Stimulated activated naive CD8-positive, alpha-beta T cell treated with anti-CD3 and anti-CD28 coated beads, Interleukin-15, Interleukin-2, amounts not matched to agents 100 ng/mL and 50 ng/mL, for 24 hours (primary cell): ENCODE data around the gene KLRG1.

Source experiments
- H3K27ac Mint-ChIP-seq: one replicate; pipeline ENCODE4 v1.8.0; 2021; ENCODE audit warnings: mild to moderate bottlenecking, mixed read lengths
- H3K27me3 Mint-ChIP-seq: one replicate; pipeline ENCODE4 v1.8.0; 2021; ENCODE audit warnings: mixed read lengths
- H3K36me3 Mint-ChIP-seq: one replicate; pipeline ENCODE4 v1.8.0; 2021; ENCODE audit warnings: low read depth, mixed read lengths
- H3K4me1 Mint-ChIP-seq: one replicate; pipeline ENCODE4 v1.8.0; 2021; ENCODE audit warnings: low read depth, mixed read lengths
- H3K4me3 Mint-ChIP-seq: one replicate; pipeline ENCODE4 v1.8.0; 2021; ENCODE audit warnings: mild to moderate bottlenecking, mixed read lengths
- H3K9me3 Mint-ChIP-seq: one replicate; pipeline ENCODE4 v1.8.0; 2021; ENCODE audit warnings: mixed read lengths

KLRG1 gene

GRCh38 chr12:9043766-9044165 is 54.4 kb downstream of the KLRG1 start:
- H3K27ac Mint-ChIP-seq, result no peak overlapping the region
- H3K27me3 Mint-ChIP-seq, result no peaks in the 10 kb centered on the region
- H3K9me3 Mint-ChIP-seq, result no peaks in the 10 kb centered on the region
- H3K4me1 Mint-ChIP-seq, result peaks cover 32% of the 10 kb centered on the region
- H3K36me3 Mint-ChIP-seq, result no peaks in the 10 kb centered on the region
- no peak overlapping the region for H3K4me3 Mint-ChIP-seq

GRCh38 chr12:9047105-9047504 is 57.8 kb downstream of the KLRG1 start:
- no peaks in the 10 kb centered on the region for H3K9me3 Mint-ChIP-seq
- peaks cover 16% of the 10 kb centered on the region for H3K4me1 Mint-ChIP-seq
- H3K4me3 Mint-ChIP-seq, result no peak overlapping the region
- H3K27ac Mint-ChIP-seq, result no peak overlapping the region
- no peaks in the 10 kb centered on the region for H3K27me3 Mint-ChIP-seq
- H3K36me3 Mint-ChIP-seq, result no peaks in the 10 kb centered on the region

GRCh38 chr12:9048930-9049329 is 59.6 kb downstream of the KLRG1 start:
- H3K36me3 Mint-ChIP-seq, result no peaks in the 10 kb centered on the region
- no peak overlapping the region for H3K4me3 Mint-ChIP-seq

GRCh38 chr12:9049520-9050133 is 60.3 kb downstream of the KLRG1 start:
- Mint-ChIP-seq H3K4me3 (no peak overlapping the region), H3K9me3 (no peaks in the 10 kb centered on the region), H3K27ac (no peak overlapping the region), H3K36me3 (no peaks in the 10 kb centered on the region), H3K27me3 (no peaks in the 10 kb centered on the region), H3K4me1 (peaks cover 16% of the 10 kb centered on the region)

More at GRCh38 chr12:9048930-9049329, 59.6 kb downstream of the KLRG1 start:
- Mint-ChIP-seq H3K27me3 (no peaks in the 10 kb centered on the region), H3K9me3 (no peaks in the 10 kb centered on the region), H3K4me1 (peaks cover 16% of the 10 kb centered on the region), H3K27ac (no peak overlapping the region)

- H3K27me3 Mint-ChIP-seq, result no peaks in the 10 kb centered on the region
- H3K4me3 Mint-ChIP-seq, result no peak overlapping the region
- no peaks in the 10 kb centered on the region for H3K36me3 Mint-ChIP-seq
- H3K9me3 Mint-ChIP-seq, result no peaks in the 10 kb centered on the region
- H3K27ac Mint-ChIP-seq, result no peak overlapping the region
- peaks cover 16% of the 10 kb centered on the region for H3K4me1 Mint-ChIP-seq
Measured at GRCh38 chr12:9050521-9051157, 61.3 kb downstream of the KLRG1 start.

GRCh38 chr12:9051158-9051550 is 61.8 kb downstream of the KLRG1 start:
- no peaks in the 10 kb centered on the region for H3K27me3 Mint-ChIP-seq
- H3K4me1 Mint-ChIP-seq, result peaks cover 11% of the 10 kb centered on the region
- no peaks in the 10 kb centered on the region for H3K9me3 Mint-ChIP-seq
- no peak overlapping the region for H3K27ac Mint-ChIP-seq
- no peak overlapping the region for H3K4me3 Mint-ChIP-seq
- H3K36me3 Mint-ChIP-seq, result no peaks in the 10 kb centered on the region

- Mint-ChIP-seq H3K4me1 (peaks cover 8% of the 10 kb centered on the region), H3K36me3 (no peaks in the 10 kb centered on the region), H3K4me3 (no peak overlapping the region), H3K27ac (no peak overlapping the region), H3K27me3 (no peaks in the 10 kb centered on the region), H3K9me3 (no peaks in the 10 kb centered on the region)
Measured at GRCh38 chr12:9052610-9053009, 63.3 kb downstream of the KLRG1 start.
